Upper lobe of left lung (tissue), 6 donors: ENCODE data around the gene FOXP1. TPM values are rescaled to one million over a fixed set of nuclear protein-coding genes. Genes with fewer than 3 reads are reported as not detected.

Experiments
- ATAC-seq, 2 donors: fragments of 200-7000 bp; cut with Tn5 transposase; one replicate each; pipeline ENCODE4 v1.9.1; 2022; ENCODE audit warnings: mild to moderate bottlenecking in 2 of 2, moderate library complexity in 2 of 2; ENCODE audit not compliant: low FRiP score in 2 of 2
- DNase-seq, 2 donors: peaks; one replicate each; pipeline ENCODE4 v3.0.0-alpha.2; 2019 to 2020
- H3K27ac ChIP-seq, 4 donors: fragments of 200-600 bp; sonication (generic); one replicate each; pipeline ENCODE4 v1.5.1; 2016 to 2019
- H3K27me3 ChIP-seq, 4 donors: fragments of 200-600 bp; sonication (generic); one replicate each; pipeline ENCODE4 v1.5.1; 2017 to 2019
- H3K36me3 ChIP-seq, 4 donors: fragments of 200-600 bp; sonication (generic); one replicate each; pipeline ENCODE4 v1.5.1; 2016 to 2019
- H3K4me1 ChIP-seq, 4 donors: fragments of 200-600 bp; sonication (generic); one replicate each; pipeline ENCODE4 v1.5.1; 2018 to 2019
- H3K4me3 ChIP-seq, 4 donors: fragments of 200-600 bp; sonication (generic); one replicate each; pipeline ENCODE4 v1.5.1; 2017 to 2019; ENCODE audit warnings: mild to moderate bottlenecking in 2 of 4, moderate library complexity in 1 of 4
- H3K9me3 ChIP-seq, 4 donors: fragments of 200-600 bp; sonication (generic); one replicate each; pipeline ENCODE4 v1.5.1; 2018 to 2019
- EP300 ChIP-seq, 4 donors: sonication (generic); formaldehyde crosslinking; IDR thresholded peaks; one replicate each; pipeline ENCODE4 v1.5.1; 2017; ENCODE audit warnings: antibody characterized with exemption in 4 of 4, control low read depth in 2 of 4
- POLR2A ChIP-seq, 4 donors: fragments of 450-650 bp; IDR thresholded peaks; one replicate each; pipeline ENCODE4 v1.5.1; 2016 to 2017; ENCODE audit warnings: antibody characterized with exemption in 4 of 4, mild to moderate bottlenecking in 2 of 4
- POLR2AphosphoS5 ChIP-seq, 2 donors: sonication (generic); formaldehyde crosslinking; IDR thresholded peaks; one replicate each; pipeline ENCODE4 v1.5.1; 2017; ENCODE audit warnings: antibody characterized with exemption in 2 of 2
- WGBS, 2 donors: methylation state at CpG; one replicate each; pipeline ENCODE4 v1.1.5; 2017 to 2018; 5-methylcytosine and 5-hydroxymethylcytosine counted together
- total RNA-seq, 6 donors: library from RNA; depleted of rRNA in 4 of 6; stranded (reverse); fragments of >200 nt in 4 of 6; gene quantifications; one replicate each; pipeline versions ENCODE4 v1.1.0 to v1.2.1, GENCODE V29; 2016 to 2021
- TF ChIP-seq, protein P1 (sequence below), 6 experiments: fragments of 450-650 bp in 4 of 6; fragments of 200-600 bp in 2 of 6; sonication (generic) in 2 of 6; IDR thresholded peaks; one replicate each; pipeline ENCODE4 v1.5.1; 2016 to 2019; ENCODE audit warnings: antibody characterized with exemption in 6 of 6
- donor health status: DM: no; HTN: no; CAD: no; lungs with moderate emphysema.
- donor health status: DM: no; HTN: yes; CAD: no; lungs with severe emphysema.

Gene FOXP1
- total RNA-seq, 6 donors from 2014 or later: 103 to 248 (median 134) TPM

DNA sequence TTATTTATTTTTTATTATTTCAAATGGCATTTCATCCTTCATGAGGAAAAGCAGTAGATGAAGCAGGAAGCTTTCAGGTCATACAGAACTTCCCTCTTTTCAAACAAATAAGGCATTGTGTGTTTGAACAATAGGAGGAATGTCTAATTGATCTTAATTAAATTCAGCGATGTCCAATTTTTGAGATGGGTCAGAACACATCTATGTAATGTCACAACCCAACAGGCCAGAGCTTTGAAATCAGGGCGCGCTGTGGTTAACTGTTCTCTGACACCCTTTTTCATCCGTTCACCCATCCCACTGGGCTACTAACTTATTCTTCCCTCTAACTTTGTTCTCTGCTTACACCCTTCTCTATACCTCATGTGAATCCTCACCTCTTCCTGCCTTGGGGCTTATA lies 510.5 kb downstream of the FOXP1 start:
- 84 to 85% methylated on average over 4 of the region's 4 CpGs for WGBS, 2 donors
- no peaks in the 10 kb centered on the region for H3K9me3 ChIP-seq
- DNase-seq (no peak), ATAC-seq (no peak)
- no peak for TF ChIP-seq POLR2A (IDR thresholded peaks at IDR 0.05)
- no peaks in the 10 kb centered on the region for H3K36me3 ChIP-seq
- no peaks in the 10 kb centered on the region for H3K27me3 ChIP-seq
- H3K4me1 ChIP-seq: peaks cover 13 to 39% (median 29%) of the 10 kb centered on the region in 4 donors
- no peak overlapping the region for H3K4me3 ChIP-seq
- H3K27ac ChIP-seq: no peak overlapping the region

DNA sequence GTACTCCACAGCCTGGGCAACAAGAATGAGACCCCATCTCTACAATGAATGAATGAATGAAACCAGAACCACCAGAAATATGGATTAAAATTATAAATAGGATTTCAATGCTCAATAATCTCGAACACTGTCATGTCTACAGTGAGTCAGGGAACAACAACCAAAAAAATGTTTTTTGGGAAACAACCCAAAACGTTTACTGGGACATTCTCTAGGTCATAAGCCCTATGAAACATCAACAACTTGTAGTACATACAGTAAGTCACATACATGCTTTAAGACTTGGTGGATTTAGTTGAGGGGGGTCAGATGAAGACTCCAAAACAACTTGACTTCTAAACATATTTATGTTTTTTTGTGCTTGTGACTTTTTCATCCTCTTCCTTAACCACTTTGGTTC lies 511.2 kb downstream of the FOXP1 start:
- H3K9me3 ChIP-seq: no peaks in the 10 kb centered on the region
- TF ChIP-seq POLR2AphosphoS5 (IDR thresholded peaks at IDR 0.05) (no peak), POLR2A (IDR thresholded peaks at IDR 0.05) (no peak), EP300 (IDR thresholded peaks at IDR 0.05) (no peak)
- TF ChIP-seq, protein P1, sequence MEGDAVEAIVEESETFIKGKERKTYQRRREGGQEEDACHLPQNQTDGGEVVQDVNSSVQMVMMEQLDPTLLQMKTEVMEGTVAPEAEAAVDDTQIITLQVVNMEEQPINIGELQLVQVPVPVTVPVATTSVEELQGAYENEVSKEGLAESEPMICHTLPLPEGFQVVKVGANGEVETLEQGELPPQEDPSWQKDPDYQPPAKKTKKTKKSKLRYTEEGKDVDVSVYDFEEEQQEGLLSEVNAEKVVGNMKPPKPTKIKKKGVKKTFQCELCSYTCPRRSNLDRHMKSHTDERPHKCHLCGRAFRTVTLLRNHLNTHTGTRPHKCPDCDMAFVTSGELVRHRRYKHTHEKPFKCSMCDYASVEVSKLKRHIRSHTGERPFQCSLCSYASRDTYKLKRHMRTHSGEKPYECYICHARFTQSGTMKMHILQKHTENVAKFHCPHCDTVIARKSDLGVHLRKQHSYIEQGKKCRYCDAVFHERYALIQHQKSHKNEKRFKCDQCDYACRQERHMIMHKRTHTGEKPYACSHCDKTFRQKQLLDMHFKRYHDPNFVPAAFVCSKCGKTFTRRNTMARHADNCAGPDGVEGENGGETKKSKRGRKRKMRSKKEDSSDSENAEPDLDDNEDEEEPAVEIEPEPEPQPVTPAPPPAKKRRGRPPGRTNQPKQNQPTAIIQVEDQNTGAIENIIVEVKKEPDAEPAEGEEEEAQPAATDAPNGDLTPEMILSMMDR (IDR thresholded peaks at IDR 0.05): no peak
- no peaks in the 10 kb centered on the region for H3K27me3 ChIP-seq
- H3K36me3 ChIP-seq: no peaks in the 10 kb centered on the region
- WGBS, 2 donors: 74 to 86% methylated on average over 2 of the region's 2 CpGs
- H3K4me3 ChIP-seq: no peak overlapping the region
- DNase-seq (no peak), ATAC-seq (no peak)
- no peak overlapping the region for H3K27ac ChIP-seq
- peaks cover 15 to 36% (median 29%) of the 10 kb centered on the region in 4 donors for H3K4me1 ChIP-seq

DNA sequence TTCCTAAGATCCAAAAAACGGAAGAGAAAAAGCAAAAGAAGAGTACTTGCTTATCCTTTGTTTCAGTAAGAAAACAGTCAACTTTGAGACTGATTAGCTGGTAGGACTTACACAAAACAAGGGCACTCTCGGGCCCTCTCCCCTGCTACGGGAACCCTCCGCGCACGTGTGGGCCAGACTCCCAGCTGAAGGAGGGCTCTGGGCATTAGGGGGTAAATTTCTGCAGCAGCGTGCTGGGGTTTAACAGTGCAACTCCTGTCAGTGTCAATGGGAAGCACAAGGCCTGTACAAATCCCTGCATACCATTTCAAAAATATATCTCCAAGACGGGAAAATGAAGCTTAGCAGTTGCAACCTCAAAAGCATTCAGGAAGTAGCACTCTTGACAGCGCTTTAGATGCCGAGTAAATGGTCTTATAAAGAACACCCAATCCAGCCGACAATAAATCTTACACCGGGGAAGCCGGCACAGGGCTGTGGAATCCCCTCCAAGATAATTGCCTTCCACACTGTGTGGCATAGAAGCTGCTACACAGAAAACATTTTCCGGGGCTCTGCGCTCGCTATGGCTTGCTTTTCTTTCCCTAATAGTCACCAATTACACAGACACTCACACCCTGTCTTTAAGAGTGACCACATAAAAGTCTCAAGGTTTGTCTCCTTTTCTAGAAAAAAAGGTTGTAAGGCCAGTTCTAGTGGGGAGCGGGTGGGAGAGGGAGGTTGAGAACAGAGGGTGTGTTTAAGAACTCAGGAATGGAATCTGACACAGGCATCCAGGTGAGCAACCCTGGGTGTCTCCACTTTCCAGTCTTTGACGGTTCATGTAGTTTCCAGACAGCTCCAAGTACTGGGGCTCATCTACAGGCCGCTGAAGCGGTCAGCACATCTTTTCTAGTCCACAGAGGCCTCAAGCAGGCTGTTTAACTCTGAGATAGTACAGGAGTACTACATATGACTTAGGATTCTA lies 512.7 kb downstream of the FOXP1 start:
- no peak for TF ChIP-seq EP300 (IDR thresholded peaks at IDR 0.05)
- no peak for TF ChIP-seq POLR2A (IDR thresholded peaks at IDR 0.05)
- TF ChIP-seq, protein P1 (IDR thresholded peaks at IDR 0.05): no peak
- TF ChIP-seq POLR2AphosphoS5 (IDR thresholded peaks at IDR 0.05): no peak
- Histone ChIP-seq H3K27ac (peak overlapping the region in 2 of 4 donors; percentile 23 to 35), H3K4me3 (no peak overlapping the region), H3K36me3 (no peaks in the 10 kb centered on the region), H3K27me3 (no peaks in the 10 kb centered on the region), H3K4me1 (peaks cover 29 to 48% (median 41%) of the 10 kb centered on the region in 4 donors), H3K9me3 (no peaks in the 10 kb centered on the region)
- 62% methylated on average over 20 of the region's 20 CpGs for WGBS, 2 donors
- peak in 1 of 2 donors; percentile 21 for DNase-seq
- peak in 1 of 2 donors; percentile 8 for ATAC-seq

GRCh38 chr3:71069797-71070196 lies 513.7 kb downstream of the FOXP1 start:
- WGBS, 2 donors: 37 to 43% methylated on average over 4 of the region's 4 CpGs
- no peaks in the 10 kb centered on the region for H3K27me3 ChIP-seq
- no peaks in the 10 kb centered on the region for H3K9me3 ChIP-seq
- ATAC-seq (peak in 1 of 2 donors; percentile 57), DNase-seq (peak in 1 of 2 donors; percentile 66)
- no peaks in the 10 kb centered on the region for H3K36me3 ChIP-seq
- H3K4me1 ChIP-seq: peaks cover 29 to 52% (median 42%) of the 10 kb centered on the region in 4 donors
- no peak for TF ChIP-seq POLR2AphosphoS5 (IDR thresholded peaks at IDR 0.05)
- TF ChIP-seq, protein P1 (IDR thresholded peaks at IDR 0.05): peak; percentile 14 to 68 (median 52)
- H3K27ac ChIP-seq: peak overlapping the region in 1 of 4 donors; percentile 13
- H3K4me3 ChIP-seq: no peak overlapping the region

GRCh38 chr3:71067977-71068654 lies 515.4 kb downstream of the FOXP1 start:
- WGBS, 2 donors: 52 to 59% methylated on average over 6 of the region's 6 CpGs
- no peak for ATAC-seq

More at GRCh38 chr3:71067977-71068654, 515.4 kb downstream of the FOXP1 start:
- DNase-seq: no peak
- no peaks in the 10 kb centered on the region for H3K36me3 ChIP-seq
- peaks cover 32 to 57% (median 47%) of the 10 kb centered on the region in 4 donors for H3K4me1 ChIP-seq
- peak overlapping the region in 2 of 4 donors; percentile 23 to 35 for H3K27ac ChIP-seq
- no peak overlapping the region for H3K4me3 ChIP-seq
- no peaks in the 10 kb centered on the region for H3K9me3 ChIP-seq
- TF ChIP-seq EP300 (IDR thresholded peaks at IDR 0.05): no peak
- H3K27me3 ChIP-seq: no peaks in the 10 kb centered on the region
